ENCODE results near the gene EMILIN2.
"Not testable (repeated sequence)": the region's sequence is repeated elsewhere in the genome, so short reads cannot be mapped to it uniquely, and the experiment has no call there.

EMILIN2 gene

DNA sequence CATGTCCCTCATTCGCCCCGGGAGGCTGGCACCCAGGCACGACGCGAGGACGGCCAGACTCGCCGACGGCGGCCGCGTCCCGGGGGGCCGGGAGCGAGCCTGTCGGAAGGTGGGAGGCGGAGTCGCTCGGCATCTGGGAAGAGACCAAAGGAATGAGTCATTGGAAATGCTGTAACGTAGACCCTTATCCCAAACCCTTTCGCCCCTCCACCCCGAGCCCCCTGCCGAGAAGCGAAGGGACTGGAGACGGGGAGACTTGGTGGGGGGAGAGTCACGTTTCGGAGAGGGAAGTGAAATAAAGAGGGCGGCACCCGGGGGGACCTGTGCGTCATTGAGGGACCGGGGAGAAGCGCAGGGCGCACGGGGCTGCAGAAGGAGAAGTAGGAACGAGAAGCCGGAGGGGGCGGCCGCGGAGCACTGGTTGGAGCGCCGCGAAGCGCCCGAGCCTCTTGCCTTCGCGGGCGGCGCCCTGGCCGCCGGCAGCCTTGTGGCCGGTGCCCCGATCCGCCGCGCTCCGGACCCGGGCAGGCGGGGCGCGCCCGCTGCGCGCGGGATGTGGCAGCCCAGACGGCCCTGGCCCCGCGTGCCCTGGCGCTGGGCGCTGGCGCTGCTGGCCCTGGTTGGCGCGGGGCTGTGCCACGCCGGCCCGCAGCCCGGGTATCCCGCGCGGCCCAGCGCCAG, at the start of gene EMILIN2:
TSS of gene EMILIN2 (plus strand) at position 371 of the 681 bp plus-strand sequence. CDS start at position 554, 183 bp downstream.
- peak; percentile 49 for DNase-seq

DNA sequence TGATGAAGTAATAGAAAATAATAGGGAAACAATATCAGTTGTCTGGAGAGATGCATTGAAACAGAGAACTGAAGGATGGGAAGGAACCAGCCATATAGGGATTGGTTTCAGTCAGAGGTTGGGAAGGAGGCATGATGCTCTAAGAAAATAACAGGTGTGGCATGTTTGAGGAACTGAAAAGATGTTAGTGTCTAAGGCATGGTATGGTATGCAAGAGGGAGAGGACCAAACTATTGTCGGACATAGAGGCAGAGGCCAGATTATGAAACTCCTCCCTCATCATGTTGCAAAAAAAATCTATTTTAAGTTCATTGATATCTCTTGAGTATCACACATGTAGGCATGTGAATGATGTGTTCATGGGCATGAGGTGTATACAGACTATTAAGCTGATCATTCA, 48.9 kb upstream of the EMILIN2 start:
- no peak for DNase-seq

DNA sequence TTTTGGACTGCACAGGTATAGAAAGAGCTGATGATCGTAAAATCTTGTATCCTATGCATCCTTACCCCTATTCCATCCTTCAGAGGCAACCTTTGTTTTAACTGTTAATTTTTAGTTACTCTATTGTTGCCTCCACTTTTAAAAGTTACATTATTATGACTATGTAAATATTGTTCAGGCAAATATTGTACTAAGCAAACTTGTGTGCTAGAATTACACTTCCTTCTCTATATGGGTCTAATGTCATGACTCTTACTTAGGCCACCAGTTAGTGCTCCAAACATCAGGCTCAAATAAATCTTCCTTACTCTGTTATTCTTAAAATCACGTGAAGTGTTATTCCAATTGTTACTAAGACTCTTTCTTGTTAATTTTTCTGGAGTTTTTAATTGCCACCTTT, 47.4 kb upstream of the EMILIN2 start:
- DNase-seq = no peak

DNA sequence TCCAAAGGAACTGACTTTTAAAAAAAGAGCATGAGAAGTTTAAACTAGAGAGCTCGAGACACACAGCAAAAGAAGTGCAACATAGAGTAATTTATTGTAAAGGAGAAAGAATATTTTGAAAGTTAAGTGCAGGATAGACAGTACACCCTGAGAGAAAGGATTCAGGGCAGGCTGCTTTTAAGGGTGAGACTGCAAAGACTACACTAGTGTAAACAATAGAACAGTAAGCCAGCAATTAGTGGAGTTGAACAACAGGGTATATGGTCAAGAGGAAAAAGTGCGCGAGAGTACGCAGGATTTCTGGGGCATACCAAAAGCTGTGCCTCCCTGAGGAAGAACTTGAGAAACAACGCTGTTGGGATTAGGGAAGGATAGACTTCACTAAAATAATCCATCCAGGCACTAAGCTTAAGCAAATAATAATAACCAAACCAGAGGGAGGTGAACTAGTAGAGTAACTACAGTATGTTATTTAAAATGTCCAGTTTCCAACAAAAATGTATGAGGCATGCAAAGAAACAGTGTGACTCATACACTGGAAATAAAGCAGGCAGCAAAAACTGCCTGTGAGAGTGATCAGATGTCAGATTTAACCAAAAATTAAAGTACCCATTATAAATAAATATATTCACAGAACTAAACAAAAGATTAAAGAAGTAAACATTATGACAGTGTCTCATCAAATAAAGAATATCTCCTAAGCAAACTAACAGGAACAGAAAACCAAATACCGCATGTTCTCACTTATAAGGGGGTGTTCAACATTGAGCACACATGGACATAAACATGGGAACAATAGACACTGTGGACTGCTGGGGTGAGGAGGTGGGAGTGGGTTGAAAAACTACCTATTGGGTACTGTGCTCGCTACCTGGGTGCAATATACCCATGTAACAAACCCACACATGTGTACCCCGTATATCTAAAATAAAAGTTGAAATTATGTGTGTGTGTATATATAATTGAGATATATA, 40.5 kb upstream of the EMILIN2 start:
- DNase-seq = no peak

DNA sequence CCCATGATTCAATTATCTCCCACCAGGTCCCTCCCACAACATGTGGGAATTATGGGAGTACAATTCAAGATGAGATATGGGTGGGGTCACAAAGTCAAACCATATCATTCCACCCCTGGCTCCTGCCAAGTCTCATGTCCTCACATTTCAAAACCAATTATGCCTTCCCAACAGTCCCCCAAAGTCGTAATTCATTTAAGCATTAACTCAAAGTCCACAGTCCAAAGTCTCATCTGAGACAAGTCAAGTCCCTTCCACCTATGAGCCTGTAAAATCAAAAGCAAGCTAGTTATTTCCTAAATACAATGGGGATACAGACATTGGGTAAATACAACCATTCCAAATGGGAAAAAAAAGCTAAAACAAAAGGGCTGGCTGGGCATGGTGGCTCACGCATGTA, 38.2 kb upstream of the EMILIN2 start:
- DNase-seq = not testable (repeated sequence)

DNA sequence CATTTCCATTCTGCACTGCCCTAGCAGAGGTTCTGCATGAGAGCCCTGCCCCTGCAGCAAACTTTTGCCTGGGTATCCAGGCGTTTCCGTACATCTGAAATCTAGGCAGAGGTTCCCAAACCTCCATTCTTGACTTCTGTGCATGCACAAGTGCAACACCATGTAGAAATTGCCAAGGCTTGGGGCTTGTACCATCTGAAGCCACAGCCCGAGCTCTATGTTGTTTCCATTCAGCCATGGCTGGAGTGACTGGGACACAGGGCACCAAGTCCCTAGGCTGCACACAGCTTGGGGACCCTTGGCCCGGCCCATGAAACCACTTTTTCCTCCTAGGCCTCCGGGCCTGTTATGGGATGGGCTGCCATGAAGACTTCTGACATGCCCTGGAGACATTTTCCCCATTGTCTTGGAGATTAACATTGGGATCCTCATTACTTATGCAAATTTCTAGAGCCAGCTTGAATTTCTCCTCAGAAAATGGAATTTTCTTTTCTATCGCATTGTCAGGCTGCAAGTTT, 37.1 kb upstream of the EMILIN2 start:
- DNase-seq = not testable (repeated sequence)

DNA sequence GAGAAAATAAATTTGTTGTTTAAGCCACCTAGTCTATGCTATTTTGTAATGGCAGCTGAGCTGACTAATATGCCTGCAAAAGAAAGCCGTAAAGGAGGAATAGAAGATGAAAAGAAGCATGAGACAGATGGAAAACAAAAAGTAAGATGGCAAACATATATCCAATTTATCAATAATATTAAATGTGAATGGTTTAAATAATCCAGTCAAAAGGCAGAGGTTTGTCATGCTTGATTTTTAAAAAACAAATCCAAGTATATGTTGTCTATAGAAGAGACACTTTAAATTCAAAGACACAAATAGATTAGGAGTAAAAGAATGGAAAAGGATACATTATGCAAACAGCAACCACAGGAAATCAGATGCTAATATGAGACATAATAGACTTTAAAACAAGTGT, 35.4 kb upstream of the EMILIN2 start:
- no peak for DNase-seq

DNA sequence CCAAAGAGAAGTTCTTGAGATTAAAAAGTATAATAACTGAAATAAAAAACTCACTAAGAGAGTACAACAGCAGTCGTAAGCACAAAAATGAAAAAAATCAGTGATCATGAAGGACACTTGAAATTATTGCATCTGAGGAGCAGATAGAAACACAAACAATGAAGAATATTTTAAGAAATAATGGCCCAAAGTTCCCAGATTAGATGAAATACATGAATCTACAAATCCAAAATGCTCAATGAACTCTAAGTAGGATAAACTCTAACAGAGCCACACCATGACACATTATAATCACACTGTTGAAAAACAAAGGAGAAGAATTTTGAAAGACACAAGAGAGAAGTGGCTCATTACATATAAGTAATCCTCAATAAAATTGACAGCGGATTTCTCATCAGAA, 31.9 kb upstream of the EMILIN2 start:
- DNase-seq = no peak

DNA sequence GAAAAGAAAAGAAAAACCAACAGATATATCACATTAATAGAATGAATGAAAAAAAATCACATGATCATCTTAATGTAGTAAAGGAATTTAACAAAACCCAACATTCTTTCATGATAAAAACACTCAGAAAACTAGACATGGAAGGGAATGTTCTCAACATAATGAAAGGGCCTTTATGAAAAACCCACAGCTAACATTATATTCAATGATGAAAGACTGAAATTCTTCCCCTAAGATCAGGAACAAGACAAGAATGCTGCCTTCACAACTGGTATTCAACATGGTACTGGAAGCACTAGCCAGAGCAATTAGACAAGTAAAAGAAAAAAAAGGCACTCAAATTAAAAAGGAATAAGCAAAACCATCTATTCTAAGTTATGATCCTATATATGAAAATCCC, 28.5 kb upstream of the EMILIN2 start:
- DNase-seq = no peak

DNA sequence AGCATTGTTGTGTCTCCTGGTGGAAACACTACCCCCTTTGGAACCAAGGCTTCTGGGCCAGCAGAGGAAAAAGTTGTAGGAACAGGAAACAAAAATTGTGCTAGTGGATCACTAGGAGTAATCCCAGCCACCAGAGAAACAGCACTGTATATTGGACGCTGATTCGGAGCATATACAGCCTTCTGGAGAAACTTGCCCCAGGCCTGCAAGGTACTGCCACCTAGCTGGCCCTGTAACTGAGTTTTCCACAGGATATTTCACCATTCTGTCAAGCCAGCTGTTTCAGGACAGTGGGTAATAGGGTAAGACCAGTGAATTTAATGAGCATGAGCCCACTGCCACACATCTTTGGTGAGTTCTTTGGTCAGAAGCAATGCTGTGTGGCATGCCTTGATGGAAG, 25.1 kb upstream of the EMILIN2 start:
- DNase-seq = no peak

DNA sequence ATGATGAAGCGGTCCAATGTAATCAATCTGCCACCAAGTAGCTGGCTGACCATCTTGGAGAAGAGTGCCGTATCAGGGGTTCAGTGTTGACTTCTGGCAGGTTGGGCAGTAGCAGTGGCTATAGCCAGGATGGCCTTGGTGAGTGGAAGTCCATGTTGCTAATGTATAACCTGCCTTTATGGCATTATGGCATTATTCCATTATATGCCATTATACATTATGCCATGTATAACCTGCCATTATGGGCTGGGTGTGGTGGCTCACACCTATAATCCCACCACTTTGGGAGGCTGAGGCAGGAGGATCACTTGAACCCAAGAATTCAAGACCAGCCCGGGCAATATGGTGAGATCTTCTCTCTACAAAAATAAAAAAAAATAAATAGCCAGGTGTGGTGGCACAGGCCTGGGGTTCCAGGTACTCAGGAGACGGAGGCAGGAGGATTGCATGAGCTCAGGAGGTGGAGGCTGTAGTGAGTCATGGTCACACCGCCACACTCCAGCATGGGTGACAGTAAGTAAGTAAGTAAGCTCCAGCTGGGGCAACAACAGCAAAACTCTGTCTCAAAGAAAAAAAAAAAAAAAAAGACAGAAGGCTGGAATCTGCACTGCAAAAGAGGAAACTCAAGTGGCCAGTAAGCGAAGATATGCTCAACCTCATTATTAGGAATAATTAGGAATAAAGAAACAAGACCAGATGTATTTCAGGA, 24.4 kb upstream of the EMILIN2 start:
- no peak for DNase-seq

DNA sequence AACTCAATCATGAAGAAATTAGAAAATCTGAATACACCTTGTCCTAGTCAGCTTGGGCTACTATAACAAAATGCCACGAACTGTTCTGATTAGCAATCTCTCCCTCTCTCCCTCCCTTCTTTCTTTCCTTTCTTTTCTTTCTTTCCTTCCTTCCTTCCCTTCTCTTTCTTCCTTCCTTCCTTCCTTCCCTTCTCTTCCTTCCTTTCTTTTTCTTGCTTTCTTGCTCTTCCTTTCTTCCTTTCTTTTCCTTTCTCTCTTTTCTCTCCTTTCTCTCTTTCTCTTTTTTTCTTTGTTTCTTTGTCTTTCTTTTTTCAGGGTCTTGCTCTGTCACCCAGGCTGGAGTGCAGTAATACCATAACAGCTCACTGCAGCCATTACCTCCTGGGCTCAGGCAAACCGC, 23.6 kb upstream of the EMILIN2 start:
- no peak for DNase-seq

DNA sequence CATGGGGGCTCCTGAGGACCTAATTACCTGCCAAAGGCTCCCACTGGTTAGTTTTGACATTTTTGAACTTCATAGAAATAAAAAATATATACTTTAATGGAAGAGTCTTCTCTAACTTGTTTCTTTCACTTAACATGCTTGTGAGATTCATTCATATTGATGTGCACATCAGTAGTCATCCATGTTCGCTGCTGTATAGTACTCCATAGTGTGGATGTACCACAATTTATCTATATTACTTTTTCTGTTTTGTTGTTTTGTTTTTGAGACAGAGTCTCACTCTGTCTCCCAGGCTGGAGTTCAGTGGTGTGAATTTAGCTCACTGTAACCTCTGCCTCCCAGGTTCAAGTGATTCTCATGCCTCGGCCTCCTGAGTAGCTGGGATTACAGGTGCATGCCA, 22.8 kb upstream of the EMILIN2 start:
- no peak for DNase-seq

DNA sequence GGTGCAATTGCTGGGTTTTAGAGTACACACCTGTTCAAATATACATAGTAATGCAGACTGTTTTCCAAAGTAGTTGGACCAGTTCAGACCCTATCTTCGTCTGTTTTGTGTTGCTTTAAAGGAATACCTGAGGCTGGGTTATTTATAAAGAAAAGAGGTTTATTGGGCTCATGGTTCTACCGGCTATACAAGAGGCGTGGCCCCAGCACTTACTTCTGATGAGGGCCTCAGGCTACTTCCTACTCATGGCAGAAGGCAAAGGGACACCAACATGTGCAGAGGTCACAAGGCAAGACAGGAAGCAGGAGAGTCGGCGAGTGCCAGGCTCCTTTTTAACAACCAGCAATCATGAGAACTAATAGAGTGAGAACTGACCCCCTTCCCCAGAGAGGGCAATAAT, 21.9 kb upstream of the EMILIN2 start:
- DNase-seq = no peak

DNA sequence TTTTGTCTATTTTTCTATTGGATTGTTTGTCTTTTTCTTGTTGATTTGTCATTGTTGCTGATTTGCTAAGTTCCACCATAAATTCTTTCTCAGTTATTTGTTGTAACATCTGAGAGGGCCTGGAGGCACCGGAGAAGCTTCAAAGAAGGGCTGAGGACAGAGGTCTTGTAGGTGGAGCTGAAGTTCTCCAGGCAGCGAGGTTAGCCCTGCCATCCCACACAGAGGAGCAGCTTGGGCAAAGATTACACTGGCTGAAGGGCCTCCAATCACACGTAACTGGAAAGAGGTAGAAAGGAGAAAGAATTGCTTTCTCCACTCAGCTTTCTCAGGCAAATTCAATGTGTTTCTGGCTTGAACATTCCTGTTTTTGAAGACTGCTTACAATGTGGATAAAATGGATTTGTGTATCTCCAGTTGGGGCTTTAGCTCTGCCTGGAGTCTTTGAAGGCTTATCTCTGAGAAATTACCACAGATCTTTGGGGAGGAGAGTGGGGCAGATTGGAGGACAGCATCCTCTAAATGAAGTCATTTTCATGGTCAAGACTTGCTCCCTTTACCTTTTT, 21.1 kb upstream of the EMILIN2 start:
- DNase-seq = no peak

DNA sequence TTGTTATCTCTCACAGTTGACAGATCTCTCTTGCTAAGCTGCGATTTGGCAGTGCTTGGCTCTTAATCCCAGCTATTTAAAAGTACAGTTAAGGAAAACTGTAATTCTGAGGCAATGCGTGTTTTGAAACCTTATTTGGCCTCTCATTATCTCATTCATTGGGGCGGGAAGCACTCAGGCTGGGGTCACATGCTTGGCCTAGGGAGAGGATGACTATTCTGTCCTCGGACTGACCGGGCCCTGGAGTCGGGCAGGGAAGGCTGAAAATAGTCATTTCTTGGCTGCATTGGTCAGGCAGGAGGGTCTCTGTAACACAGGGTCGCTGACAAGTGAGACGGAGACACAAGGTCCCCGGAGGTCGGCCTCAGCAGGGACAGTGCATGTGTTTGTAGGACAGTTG, 20.2 kb upstream of the EMILIN2 start:
- no peak for DNase-seq

DNA sequence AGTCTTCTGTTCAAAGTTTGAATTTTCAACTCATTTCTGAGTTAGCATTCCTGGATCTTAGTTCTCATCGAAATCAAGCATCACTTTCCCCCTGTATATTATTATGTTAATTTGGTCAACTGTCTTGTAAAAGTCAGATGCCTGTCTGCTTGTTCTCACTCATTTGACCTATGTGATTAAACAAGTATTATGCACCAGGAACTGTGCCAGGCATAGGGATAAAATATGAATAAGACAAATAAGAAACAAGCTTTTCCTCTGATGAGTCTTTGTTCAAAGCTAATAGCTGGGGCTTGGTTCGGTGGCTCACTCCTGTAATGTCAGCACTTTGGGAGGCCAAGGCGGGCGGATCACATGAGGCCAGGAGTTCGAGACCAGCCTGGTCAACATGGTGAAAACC, 19.7 kb upstream of the EMILIN2 start:
- DNase-seq = no peak

DNA sequence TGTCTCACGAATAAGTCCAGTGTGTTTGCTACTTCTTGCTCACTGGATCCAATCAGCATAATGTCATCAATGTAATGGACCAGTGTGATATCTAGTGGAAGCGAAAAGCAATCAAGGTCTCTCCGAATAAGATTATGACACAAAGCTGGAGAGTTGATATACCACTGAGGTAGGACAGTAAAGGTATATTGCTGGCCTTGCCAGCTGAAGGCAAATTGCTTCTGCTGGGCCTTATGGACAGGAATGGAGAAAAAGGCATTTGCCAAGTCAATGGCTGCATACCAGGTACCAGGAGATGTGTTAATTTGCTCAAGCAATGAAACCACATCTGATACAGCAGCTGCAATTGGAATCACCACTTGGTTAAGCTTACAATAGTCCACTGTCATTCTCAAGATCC, 10.7 kb upstream of the EMILIN2 start:
- DNase-seq = not testable (repeated sequence)

DNA sequence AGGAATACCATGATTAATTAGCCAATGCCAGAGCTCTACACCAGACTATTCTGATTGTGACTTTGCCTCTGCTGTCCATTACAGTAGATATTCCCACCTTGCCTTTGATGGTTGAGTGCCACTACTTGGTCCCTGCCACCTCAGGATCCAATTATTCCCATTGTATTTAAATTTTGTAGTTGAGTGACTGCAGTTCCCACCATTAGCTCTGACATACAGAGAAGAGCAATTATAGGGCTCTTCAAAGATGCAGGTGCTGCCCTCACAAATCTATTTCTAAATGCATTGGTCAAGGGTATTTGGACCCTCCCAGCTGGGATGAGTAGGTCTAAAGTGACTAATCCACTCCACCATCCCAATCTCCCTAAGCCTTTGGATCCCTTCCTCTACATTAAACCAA, 9.5 kb upstream of the EMILIN2 start:
- not testable (repeated sequence) for DNase-seq

DNA sequence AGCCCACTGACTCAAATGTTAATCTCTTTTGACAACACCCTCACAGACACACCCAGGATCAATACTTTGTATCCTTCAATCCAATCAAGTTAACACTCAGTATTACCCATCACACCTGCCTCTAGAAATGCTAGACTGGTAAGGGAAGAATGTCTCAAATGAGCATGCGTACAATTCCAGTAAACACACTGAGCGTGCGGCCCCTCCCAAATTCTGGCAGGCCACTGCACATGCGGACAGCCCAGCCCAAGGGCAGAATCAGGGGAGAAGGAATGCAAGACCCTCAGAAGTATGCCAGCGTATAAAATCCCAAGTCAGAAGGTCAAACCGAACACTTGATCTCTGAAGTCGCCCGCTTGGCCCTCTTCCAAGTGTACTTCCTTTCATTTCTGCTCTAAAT, 7.6 kb upstream of the EMILIN2 start:
- no peak for DNase-seq

DNA sequence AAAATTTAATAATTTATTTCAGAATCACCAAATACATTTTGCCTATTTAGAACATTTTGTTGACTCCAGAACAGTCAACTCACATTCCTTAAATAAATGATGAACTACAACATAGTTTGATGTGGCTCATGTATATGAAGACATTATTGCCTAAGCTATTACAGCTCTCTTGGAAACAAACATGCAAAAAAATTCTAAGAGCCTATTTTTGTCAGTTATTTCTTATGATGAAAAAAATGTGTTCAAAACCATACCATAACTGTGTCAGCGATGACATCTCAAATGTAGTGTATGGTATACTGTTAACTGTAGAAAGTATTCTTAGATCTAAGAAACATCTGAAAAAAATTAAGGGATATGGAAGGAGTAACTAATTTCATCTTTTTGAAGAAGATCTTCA, 6.3 kb upstream of the EMILIN2 start:
- DNase-seq = no peak

DNA sequence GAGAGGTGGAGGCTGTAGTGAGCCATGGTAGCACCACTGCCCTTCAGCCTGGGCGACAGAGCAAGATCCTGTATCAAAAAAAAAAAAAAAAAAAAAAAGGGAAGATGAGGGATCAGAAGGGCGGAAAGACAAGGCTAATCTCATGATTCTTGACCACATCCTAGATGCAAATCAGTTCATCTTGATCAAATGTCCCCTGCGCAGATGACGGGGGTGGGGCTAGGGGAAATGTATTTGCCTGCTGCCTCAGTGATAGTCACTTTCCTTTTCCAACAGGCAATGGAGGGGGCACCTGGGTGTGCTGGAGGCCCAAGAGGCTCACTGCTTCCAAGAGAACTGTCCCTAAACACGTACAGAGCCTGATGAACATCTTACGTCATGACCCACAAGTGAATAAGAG, 3.7 kb upstream of the EMILIN2 start:
- DNase-seq = no peak

DNA sequence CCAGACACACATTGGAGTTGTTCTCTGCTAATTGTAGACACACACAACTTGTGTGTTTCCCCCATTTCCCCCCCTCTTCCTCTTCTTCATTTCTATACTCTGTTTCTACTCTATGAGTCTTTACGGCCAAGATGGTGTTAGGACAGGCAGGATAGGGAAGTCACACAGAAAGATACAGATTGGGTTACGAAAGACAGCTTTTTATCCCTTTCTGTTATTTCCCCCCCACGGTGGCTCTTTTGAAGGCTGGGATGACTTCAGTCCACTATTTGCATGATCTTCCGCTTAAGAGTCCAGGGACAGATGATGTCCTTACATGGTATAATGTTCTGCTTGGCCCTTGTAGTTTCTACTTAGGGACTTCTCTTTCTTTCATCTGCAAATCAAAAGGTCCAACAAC, 1.6 kb upstream of the EMILIN2 start:
- DNase-seq = no peak
